Hair follicle dermal papilla cell (primary cell): ENCODE data around the gene HP1BP3. TPM values are rescaled to one million over a fixed set of nuclear protein-coding genes. Genes with fewer than 3 reads are reported as not detected.

Experiments
- total RNA-seq: library from RNA; depleted of rRNA; stranded (reverse); fragments of >200 nt; gene quantifications from 2 replicates; pipeline ENCODE4 v1.2.3, GENCODE V29; 2012

HP1BP3 gene
- total RNA-seq, result 206 and 209 TPM in 2 replicates

GRCh38 chr1:20787029-20787839 lies at the start of gene HP1BP3:
HP1BP3 (minus strand) TSS chr1:20787307; CDS start chr1:20780440, 6,867 bp downstream.

DNA sequence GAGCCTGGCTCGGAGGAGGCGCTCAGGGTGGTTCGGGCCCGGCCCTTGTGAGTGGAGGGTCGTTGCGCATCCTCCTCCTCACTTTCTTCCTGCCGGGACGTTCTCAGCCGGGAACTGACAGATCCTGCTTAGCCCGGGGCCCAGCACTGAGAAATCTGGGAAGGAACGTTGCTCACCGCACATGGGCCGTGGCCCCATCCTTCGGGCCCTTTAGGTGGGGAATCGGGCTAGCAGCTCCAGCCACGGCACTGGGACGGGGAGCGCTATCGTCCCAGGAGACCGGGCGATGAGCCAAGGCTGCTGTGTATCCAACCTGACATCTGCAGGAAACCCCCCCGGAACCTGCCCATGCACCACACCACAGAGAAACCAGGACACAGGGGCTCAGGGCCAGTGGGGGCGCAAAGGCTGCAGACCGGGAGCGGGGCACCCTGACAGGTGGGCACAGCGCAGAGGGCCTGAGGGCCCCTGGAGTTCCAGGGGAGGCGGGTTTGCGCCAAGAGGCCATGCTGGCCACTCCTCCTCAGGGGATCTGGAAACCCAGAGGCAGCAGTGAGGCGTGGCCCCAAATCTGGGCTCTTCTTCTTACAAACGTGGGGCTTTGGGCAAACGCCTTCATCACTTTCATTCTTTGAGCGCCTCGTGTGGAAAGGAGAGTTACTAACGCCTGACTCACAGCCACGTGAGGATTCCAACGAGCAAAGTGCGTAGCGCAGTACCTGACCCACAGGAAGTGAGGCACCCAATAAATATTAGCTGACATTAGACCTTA lies 54.3 kb downstream of the HP1BP3 start, which contains the start of gene SH2D5:
TSS of gene SH2D5 (minus strand) at position 116 of the 772 bp plus-strand sequence. CDS start 4,659 bp downstream, outside the sequence.

DNA sequence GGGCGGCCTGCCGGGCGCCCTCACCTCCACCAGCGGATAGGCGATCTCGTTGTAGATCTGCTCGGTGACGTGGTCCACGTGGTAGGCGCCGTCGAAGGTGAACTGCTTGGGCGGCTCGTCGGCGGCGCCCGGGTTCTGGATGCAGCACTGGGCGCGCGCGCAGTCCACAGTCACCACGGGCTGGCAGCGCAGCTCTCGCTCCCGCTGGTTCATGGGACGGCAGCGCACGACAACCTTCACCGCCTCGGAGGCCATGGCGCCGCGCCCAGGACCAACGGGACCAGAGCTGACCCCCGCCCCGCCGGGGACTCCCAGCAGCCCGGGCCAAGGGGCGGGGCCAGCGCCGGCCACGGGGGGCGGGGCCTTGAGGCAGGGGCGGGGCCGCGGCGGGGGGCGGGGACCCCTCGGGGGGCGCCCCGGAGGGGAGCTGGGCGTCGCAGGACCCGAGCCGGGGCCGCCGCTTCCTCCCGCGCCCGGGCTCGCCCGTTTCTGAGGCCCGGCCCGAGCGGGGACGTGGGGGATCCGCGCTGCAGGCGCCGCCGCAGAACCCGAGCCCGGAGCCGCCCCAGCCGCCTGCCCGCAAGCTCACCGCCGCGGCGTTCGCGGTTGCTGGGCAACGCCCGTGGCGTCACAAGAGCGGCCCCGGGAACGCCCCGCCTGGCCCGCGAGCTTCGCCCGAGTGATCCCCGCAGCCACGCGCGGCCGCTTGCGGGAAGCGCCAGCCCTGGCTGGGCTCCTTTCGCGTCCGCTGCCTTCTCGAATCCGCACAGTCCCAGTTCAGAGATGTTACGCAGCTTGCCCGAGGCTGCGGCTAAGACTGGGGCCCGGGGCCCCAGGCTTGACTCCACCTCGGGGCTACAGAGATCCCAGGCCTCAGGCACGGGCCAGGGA lies 69.4 kb downstream of the HP1BP3 start, which contains the start of gene KIF17:
TSS of gene KIF17 (minus strand) at position 556 of the 891 bp plus-strand sequence. CDS start at position 255, 301 bp downstream.

Other genes starting within 250 kb of the HP1BP3 start
- 0.16 TPM in 1 of 2 replicates, not detected in the other for gene FAM43B, start 234.7 kb downstream of the HP1BP3 start, total RNA-seq
- 0.32 and 1.5 TPM in 2 replicates for gene CDA, start 198.2 kb downstream of the HP1BP3 start, total RNA-seq
- 90.7 and 104 TPM in 2 replicates for gene PINK1, start 153.8 kb downstream of the HP1BP3 start, total RNA-seq
- gene DDOST, start 125.9 kb downstream of the HP1BP3 start, total RNA-seq, result 250 and 254 TPM in 2 replicates
- 0.32 and 0.61 TPM in 2 replicates for gene KIF17, start 69.3 kb downstream of the HP1BP3 start, total RNA-seq
- 2.1 and 4.9 TPM in 2 replicates for gene SH2D5, start 54.6 kb downstream of the HP1BP3 start, total RNA-seq